Nephron progenitor cell (in vitro differentiated cells): Measurements from ENCODE around the gene MRPL10.

Source experiments
- DNase-seq: peaks from one replicate; pipeline ENCODE4 v3.0.0; 2021
- H3K27ac Mint-ChIP-seq: 2 replicates; pipeline ENCODE4 v1.8.0; 2021; ENCODE audit warnings: mild to moderate bottlenecking, moderate library complexity, mixed read lengths
- H3K27me3 Mint-ChIP-seq: 2 replicates; pipeline ENCODE4 v1.8.0; 2021; ENCODE audit warnings: mild to moderate bottlenecking, low read depth, mixed read lengths; ENCODE audit not compliant: poor library complexity
- H3K36me3 Mint-ChIP-seq: 2 replicates; pipeline ENCODE4 v1.8.0; 2021; ENCODE audit warnings: low read depth, mixed read lengths
- H3K4me1 Mint-ChIP-seq: 2 replicates; pipeline ENCODE4 v1.8.0; 2021; ENCODE audit warnings: mixed read lengths
- H3K4me3 Mint-ChIP-seq: 2 replicates; pipeline ENCODE4 v1.8.0; 2021; ENCODE audit warnings: mild to moderate bottlenecking, moderate library complexity, mixed read lengths
- H3K9me3 Mint-ChIP-seq: 2 replicates; pipeline ENCODE4 v1.8.0; 2021; ENCODE audit warnings: mild to moderate bottlenecking, moderate library complexity, mixed read lengths
- TF ChIP-seq, protein P1 (sequence below): fragments of 200-600 bp; sonication (generic); IDR thresholded peaks from 2 replicates; pipeline ENCODE4 v1.5.0; 2021; ENCODE audit warnings: antibody characterized with exemption

Gene MRPL10

DNA sequence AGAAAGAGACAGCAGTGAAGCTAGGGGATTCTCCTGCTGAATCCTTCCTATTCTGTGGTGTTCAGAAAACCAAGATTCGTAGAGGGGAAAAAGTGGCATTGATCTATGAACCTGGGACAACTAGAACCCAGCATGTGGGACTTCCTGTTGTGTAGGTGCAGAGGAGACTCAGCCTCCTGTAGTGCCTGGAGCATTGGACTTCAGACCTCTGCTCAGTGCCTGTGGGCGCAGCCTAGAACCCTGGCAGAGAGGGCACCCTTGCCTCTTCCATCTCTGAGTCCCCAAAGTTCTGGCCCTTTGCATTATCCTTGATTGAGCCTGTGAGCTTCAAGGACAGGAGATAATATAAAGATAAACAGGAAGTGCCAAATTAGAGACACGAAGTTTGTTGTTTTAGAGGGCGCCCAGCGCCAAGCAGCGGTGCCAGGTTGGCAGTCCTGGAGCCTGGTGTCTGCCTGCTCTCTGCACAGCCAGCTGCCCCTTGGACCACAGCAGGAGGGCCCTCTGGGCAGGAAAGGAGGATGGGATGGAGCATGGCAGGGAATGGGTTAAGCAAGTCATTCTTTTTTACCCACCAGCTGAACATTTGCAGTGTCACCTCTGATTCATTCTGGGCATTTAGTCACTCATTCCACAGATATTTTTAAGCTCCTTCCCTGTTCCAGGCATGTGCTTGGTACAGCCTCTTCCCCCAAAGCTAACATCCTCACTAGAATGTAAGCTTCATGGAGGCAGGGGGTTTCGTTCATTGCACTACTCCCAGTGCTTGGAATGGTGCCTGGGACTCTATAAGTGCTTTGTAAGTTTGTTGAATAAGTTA is 31.5 kb upstream of the MRPL10 start:
- no peak overlapping the region for H3K4me3 Mint-ChIP-seq
- no peaks in the 10 kb centered on the region for H3K9me3 Mint-ChIP-seq
- H3K27me3 Mint-ChIP-seq = peaks cover 21% of the 10 kb centered on the region
- H3K36me3 Mint-ChIP-seq = no peaks in the 10 kb centered on the region
- no peak for DNase-seq
- peak overlapping the region; percentile 49 for H3K27ac Mint-ChIP-seq
- TF ChIP-seq, protein P1, sequence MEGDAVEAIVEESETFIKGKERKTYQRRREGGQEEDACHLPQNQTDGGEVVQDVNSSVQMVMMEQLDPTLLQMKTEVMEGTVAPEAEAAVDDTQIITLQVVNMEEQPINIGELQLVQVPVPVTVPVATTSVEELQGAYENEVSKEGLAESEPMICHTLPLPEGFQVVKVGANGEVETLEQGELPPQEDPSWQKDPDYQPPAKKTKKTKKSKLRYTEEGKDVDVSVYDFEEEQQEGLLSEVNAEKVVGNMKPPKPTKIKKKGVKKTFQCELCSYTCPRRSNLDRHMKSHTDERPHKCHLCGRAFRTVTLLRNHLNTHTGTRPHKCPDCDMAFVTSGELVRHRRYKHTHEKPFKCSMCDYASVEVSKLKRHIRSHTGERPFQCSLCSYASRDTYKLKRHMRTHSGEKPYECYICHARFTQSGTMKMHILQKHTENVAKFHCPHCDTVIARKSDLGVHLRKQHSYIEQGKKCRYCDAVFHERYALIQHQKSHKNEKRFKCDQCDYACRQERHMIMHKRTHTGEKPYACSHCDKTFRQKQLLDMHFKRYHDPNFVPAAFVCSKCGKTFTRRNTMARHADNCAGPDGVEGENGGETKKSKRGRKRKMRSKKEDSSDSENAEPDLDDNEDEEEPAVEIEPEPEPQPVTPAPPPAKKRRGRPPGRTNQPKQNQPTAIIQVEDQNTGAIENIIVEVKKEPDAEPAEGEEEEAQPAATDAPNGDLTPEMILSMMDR = no peak
- peaks cover 82% of the 10 kb centered on the region for H3K4me1 Mint-ChIP-seq

DNA sequence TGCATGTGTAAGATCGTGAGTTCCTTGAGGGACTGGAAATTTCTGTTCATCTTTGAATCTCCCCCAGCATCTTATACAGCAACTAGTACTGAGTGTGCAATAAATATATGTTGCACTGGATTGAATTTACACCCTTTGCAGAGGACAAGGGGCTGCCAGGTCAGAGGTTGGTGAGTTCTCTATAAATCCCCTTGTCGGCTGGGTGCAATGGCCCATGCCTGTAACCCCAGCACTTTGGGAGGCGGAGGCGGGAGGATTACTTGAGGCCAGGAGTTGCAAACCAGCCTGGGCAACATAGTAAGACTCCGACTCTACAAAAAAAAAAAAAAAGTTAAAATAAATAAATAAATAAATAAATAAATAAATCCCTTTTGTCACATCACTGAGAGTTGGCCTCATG is 29.0 kb upstream of the MRPL10 start:
- Mint-ChIP-seq H3K27ac (no peak overlapping the region), H3K36me3 (no peaks in the 10 kb centered on the region), H3K4me1 (peaks cover 82% of the 10 kb centered on the region), H3K27me3 (peaks cover 25% of the 10 kb centered on the region), H3K9me3 (no peaks in the 10 kb centered on the region), H3K4me3 (peak overlapping the region; percentile 31)
- peak; percentile 74 for DNase-seq
- TF ChIP-seq, protein P1 = no peak

DNA sequence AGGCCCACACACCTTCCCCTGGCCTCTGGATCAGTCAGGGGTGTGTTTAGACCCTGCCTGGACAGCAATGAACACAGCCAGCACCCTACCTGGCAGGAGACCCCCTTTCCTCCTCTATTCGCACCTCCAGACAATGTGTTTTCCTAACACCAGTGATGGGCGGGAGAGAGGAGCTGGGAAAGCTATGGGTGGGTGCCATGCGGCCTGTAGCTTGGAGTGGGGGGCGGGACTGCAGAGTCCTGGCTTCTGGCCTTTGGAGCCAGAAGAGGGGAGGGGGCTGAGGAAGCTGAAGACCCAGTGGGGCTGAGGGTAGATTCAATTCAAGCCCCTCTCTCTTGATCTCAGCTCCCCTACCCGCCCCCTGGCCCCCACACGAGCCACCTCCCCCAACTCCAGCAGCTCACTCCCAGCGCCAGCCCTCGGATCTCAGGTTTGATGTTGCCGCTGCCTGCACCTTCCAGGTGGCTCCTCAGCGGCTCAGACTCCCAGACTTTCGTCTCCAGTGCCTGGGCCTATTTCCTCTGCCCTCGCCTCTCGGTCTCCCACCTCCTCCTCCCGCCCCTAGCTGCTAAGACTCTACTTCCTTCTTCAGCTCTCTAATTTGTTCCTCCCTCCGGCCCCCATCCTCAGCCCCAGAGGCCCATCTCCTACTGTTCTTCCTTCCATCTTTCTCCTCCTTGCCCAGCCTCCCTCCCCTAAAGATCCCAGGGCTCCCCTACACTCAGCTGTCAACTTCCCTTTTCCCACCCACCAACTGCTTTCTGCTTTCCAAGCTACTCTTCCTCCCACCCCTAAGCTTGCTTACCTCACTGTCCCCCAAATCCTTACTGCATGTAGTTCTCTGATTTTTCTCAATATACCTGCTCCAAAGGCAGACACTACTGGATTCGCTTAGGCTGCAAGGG is 26.5 kb upstream of the MRPL10 start:
- no peaks in the 10 kb centered on the region for H3K9me3 Mint-ChIP-seq
- TF ChIP-seq, protein P1 = no peak
- no peak overlapping the region for H3K27ac Mint-ChIP-seq
- peaks cover 87% of the 10 kb centered on the region for H3K4me1 Mint-ChIP-seq
- H3K36me3 Mint-ChIP-seq = no peaks in the 10 kb centered on the region
- peaks cover 46% of the 10 kb centered on the region for H3K27me3 Mint-ChIP-seq
- no peak overlapping the region for H3K4me3 Mint-ChIP-seq
- DNase-seq = no peak

DNA sequence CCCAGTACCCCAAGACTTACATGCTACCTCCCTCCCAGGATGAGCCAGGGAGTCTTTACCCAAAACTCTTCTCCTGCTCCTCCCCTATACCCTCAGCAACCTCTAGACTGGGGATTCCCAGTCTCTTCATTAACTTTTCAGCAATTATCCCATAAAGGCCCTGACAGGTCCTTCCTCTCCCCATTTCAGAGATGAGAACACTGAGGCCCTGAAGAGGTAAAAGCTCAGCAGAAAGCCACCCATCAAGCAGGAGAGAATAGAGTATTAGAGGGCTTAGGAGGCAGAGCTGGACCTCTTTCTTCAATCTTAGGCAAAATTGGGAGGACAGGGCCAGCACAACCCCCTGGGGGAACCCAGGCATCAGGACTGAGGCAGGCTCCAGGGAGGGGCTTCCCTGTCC is 25.5 kb upstream of the MRPL10 start:
- Mint-ChIP-seq H3K9me3 (no peaks in the 10 kb centered on the region), H3K27me3 (peaks cover 56% of the 10 kb centered on the region)
- TF ChIP-seq, protein P1 = no peak

DNA sequence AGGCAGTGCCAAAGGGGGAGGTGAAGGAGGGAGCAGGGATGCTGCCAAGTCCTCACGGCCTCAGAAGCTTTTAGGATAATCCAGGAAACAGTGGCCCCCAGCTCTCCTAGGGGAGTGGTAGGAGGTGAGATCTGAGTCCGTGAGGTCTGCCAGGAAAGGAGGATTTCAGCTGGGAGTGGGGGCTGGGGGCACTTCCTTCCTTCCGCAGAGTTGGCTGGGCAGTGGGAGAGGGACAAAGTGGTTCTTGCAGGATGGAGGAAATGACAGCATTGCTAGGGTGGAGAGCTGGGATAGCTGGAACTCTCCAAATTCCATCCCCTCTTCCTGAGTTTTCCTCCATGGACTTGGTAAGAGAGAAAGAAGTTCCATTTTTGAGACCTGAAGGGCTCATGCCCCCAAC is 24.4 kb upstream of the MRPL10 start:
- no peak for DNase-seq
- TF ChIP-seq, protein P1 = no peak
- no peaks in the 10 kb centered on the region for H3K9me3 Mint-ChIP-seq
- no peak overlapping the region for H3K27ac Mint-ChIP-seq
- H3K4me1 Mint-ChIP-seq = peaks cover 90% of the 10 kb centered on the region
- no peak overlapping the region for H3K4me3 Mint-ChIP-seq
- H3K36me3 Mint-ChIP-seq = no peaks in the 10 kb centered on the region
- H3K27me3 Mint-ChIP-seq = peaks cover 61% of the 10 kb centered on the region

More for the DNA sequence above, 25.5 kb upstream of the MRPL10 start:
- DNase-seq = no peak
- Mint-ChIP-seq H3K4me1 (peaks cover 92% of the 10 kb centered on the region), H3K4me3 (no peak overlapping the region), H3K36me3 (no peaks in the 10 kb centered on the region), H3K27ac (no peak overlapping the region)
